H9 (cell line): ENCODE results near the gene FGD6. TPM values are rescaled to one million over a fixed set of nuclear protein-coding genes. Genes with fewer than 3 reads are reported as not detected.

Experiments used
- DNase-seq: peaks from one replicate; pipeline ENCODE4 v3.0.0-alpha.2; 2017
- H2AFZ ChIP-seq: one replicate; pipeline ENCODE4 v1.6.1; 2013; ENCODE audit warnings: mild to moderate bottlenecking, low read length, control low read depth, moderate library complexity
- H2AK5ac ChIP-seq: 2 replicates; pipeline ENCODE4 v1.6.1; 2013; ENCODE audit warnings: low read length, control low read depth, mixed read lengths; ENCODE audit not compliant: insufficient read length
- H2BK120ac ChIP-seq: one replicate; pipeline ENCODE4 v1.6.1; 2013; ENCODE audit warnings: low read depth, mild to moderate bottlenecking, low read length, control low read depth, inconsistent platforms; ENCODE audit not compliant: poor library complexity, severe bottlenecking
- H2BK12ac ChIP-seq: 2 replicates; pipeline ENCODE4 v1.6.1; 2013; ENCODE audit warnings: low read length, control low read depth, mixed read lengths, low read depth; ENCODE audit not compliant: insufficient read length
- H2BK15ac ChIP-seq: 2 replicates; pipeline ENCODE4 v1.6.1; 2013; ENCODE audit warnings: low read depth, low read length, control low read depth
- H2BK20ac ChIP-seq: one replicate; pipeline ENCODE4 v1.6.1; 2013; ENCODE audit warnings: low read depth, mild to moderate bottlenecking, low read length, control low read depth, inconsistent platforms; ENCODE audit not compliant: poor library complexity, severe bottlenecking
- H2BK5ac ChIP-seq: 2 replicates; pipeline ENCODE4 v1.6.1; 2013; ENCODE audit warnings: low read length, control low read depth, mixed read lengths; ENCODE audit not compliant: insufficient read length
- H3K14ac ChIP-seq: 2 replicates; pipeline ENCODE4 v1.6.1; 2013; ENCODE audit warnings: low read length, control low read depth; ENCODE audit not compliant: insufficient read depth
- H3K18ac ChIP-seq: 2 replicates; pipeline ENCODE4 v1.6.1; 2013; ENCODE audit warnings: low read depth, mild to moderate bottlenecking, mixed read lengths, low read length, control low read depth; ENCODE audit not compliant: insufficient read length
- H3K23ac ChIP-seq: 2 replicates; pipeline ENCODE4 v1.6.1; 2013; ENCODE audit warnings: low read length, control low read depth, mixed read lengths, low read depth; ENCODE audit not compliant: insufficient read length
- H3K23me2 ChIP-seq: 2 replicates; pipeline ENCODE4 v1.6.1; 2013; ENCODE audit warnings: low read depth, mild to moderate bottlenecking, mixed read lengths, low read length, control low read depth; ENCODE audit not compliant: insufficient read length, poor library complexity, severe bottlenecking
- H3K27ac ChIP-seq: 2 replicates; pipeline ENCODE4 v1.5.1; 2013; ENCODE audit warnings: low read length, control low read depth, mixed read lengths, low read depth; ENCODE audit not compliant: insufficient read length
- H3K27me3 ChIP-seq: 2 replicates; pipeline ENCODE4 v1.6.1; 2013; ENCODE audit warnings: low read length, control low read depth, inconsistent platforms; ENCODE audit not compliant: insufficient read depth
- H3K4ac ChIP-seq: 2 replicates; pipeline ENCODE4 v1.6.1; 2013; ENCODE audit warnings: low read depth, mild to moderate bottlenecking, control low read depth, inconsistent platforms, low read length, moderate library complexity
- H3K4me1 ChIP-seq: 2 replicates; pipeline ENCODE4 v1.6.1; 2013; ENCODE audit warnings: low read length, control low read depth, inconsistent platforms; ENCODE audit not compliant: insufficient read depth
- H3K4me2 ChIP-seq: 2 replicates; pipeline ENCODE4 v1.6.1; 2013; ENCODE audit warnings: low read length, control low read depth, mixed read lengths; ENCODE audit not compliant: insufficient read length, insufficient read depth
- H3K56ac ChIP-seq: 2 replicates; pipeline ENCODE4 v1.6.1; 2013; ENCODE audit warnings: low read depth, mild to moderate bottlenecking, mixed read lengths, low read length, control low read depth; ENCODE audit not compliant: insufficient read length
- H3K79me1 ChIP-seq: 2 replicates; pipeline ENCODE4 v1.6.1; 2013; ENCODE audit warnings: low read depth, mild to moderate bottlenecking, moderate library complexity, low read length, control low read depth, inconsistent platforms; ENCODE audit not compliant: insufficient read depth, poor library complexity, severe bottlenecking
- H3K79me2 ChIP-seq: 2 replicates; pipeline ENCODE4 v1.6.1; 2013; ENCODE audit warnings: low read length, control low read depth, inconsistent platforms; ENCODE audit not compliant: insufficient read depth
- H3K9ac ChIP-seq: 2 replicates; pipeline ENCODE4 v1.6.1; 2013; ENCODE audit warnings: low read length, control low read depth, mixed read lengths; ENCODE audit not compliant: insufficient read length; ENCODE audit errors: extremely low read depth
- H3K9me3 ChIP-seq: one replicate; pipeline ENCODE4 v1.6.1; 2013; ENCODE audit warnings: low read depth, low read length, inconsistent platforms; ENCODE audit not compliant: control insufficient read depth
- H3T11ph ChIP-seq: one replicate; pipeline ENCODE4 v1.6.1; 2013; ENCODE audit warnings: mild to moderate bottlenecking, low read length, control low read depth, inconsistent platforms
- H4K20me1 ChIP-seq: one replicate; pipeline ENCODE4 v1.6.1; 2013; ENCODE audit not compliant: control insufficient read depth, insufficient read length, insufficient read depth
- H4K5ac ChIP-seq: 2 replicates; pipeline ENCODE4 v1.6.1; 2013; ENCODE audit warnings: low read depth, mild to moderate bottlenecking, mixed read lengths, low read length, control low read depth; ENCODE audit not compliant: insufficient read length
- H4K8ac ChIP-seq: replicated peaks from 2 replicates; pipeline ENCODE4 v1.6.1; 2013; ENCODE audit warnings: low read length, control low read depth, mixed read lengths, low read depth; ENCODE audit not compliant: insufficient read length
- H4K91ac ChIP-seq: 2 replicates; pipeline ENCODE4 v1.6.1; 2013; ENCODE audit warnings: low read depth, mild to moderate bottlenecking, moderate library complexity, mixed read lengths, low read length, control low read depth; ENCODE audit not compliant: insufficient read length
- H3K27ac Mint-ChIP-seq, 3 experiments: 2 replicates in 2 of 3; 3 replicates in 1 of 3; pipeline ENCODE4 v1.8.0; 2020 to 2021; ENCODE audit warnings: mixed read lengths in 3 of 3, mild to moderate bottlenecking in 1 of 3, moderate library complexity in 1 of 3
- H3K27me3 Mint-ChIP-seq: 2 replicates; pipeline ENCODE4 v1.8.0; 2021; ENCODE audit warnings: low read depth, mild to moderate bottlenecking, moderate library complexity, mixed read lengths
- H3K36me3 Mint-ChIP-seq, 3 experiments: 2 replicates in 2 of 3; 3 replicates in 1 of 3; pipeline ENCODE4 v1.8.0; 2020 to 2021; ENCODE audit warnings: low read depth in 3 of 3, mixed read lengths in 3 of 3; ENCODE audit not compliant: insufficient read depth in 1 of 3
- H3K4me1 Mint-ChIP-seq, 2 experiments: 2 replicates each; pipeline ENCODE4 v1.8.0; 2020; ENCODE audit warnings: mixed read lengths in 2 of 2
- H3K4me3 Mint-ChIP-seq, 2 experiments: 2 replicates in 1 of 2; 3 replicates in 1 of 2; pipeline ENCODE4 v1.8.0; 2020 to 2021; ENCODE audit warnings: mild to moderate bottlenecking in 2 of 2, mixed read lengths in 2 of 2, moderate library complexity in 1 of 2
- H3K9me3 Mint-ChIP-seq, 2 experiments: 2 replicates in 1 of 2; 3 replicates in 1 of 2; pipeline ENCODE4 v1.8.0; 2020; ENCODE audit warnings: mild to moderate bottlenecking in 2 of 2, mixed read lengths in 2 of 2, moderate library complexity in 1 of 2
- CTCF ChIP-seq: fragments of 200-600 bp; sonication (generic); conservative IDR thresholded peaks from 3 replicates; pipeline ENCODE4 v1.8.0; 2021; ENCODE audit warnings: antibody characterized with exemption, mild to moderate bottlenecking
- WGBS: extraction: QIAGEN DNeasy Blood & Tissue Kit; methylation state at CpG from one replicate; pipeline ENCODE4 v1.1.7; 2013; ENCODE audit warnings: missing lambda C conversion rate, low lambda C conversion rate, mixed read lengths; ENCODE audit not compliant: insufficient read length; ENCODE audit errors: extremely low coverage; 5-methylcytosine and 5-hydroxymethylcytosine counted together
- total RNA-seq: library from RNA; stranded (reverse); gene quantifications from 2 replicates; pipeline ENCODE4 v1.2.1, GENCODE V29; 2021

The FGD6 gene
- total RNA-seq, 1 experiment from 2014 or later, result 39.5 TPM

DNA sequence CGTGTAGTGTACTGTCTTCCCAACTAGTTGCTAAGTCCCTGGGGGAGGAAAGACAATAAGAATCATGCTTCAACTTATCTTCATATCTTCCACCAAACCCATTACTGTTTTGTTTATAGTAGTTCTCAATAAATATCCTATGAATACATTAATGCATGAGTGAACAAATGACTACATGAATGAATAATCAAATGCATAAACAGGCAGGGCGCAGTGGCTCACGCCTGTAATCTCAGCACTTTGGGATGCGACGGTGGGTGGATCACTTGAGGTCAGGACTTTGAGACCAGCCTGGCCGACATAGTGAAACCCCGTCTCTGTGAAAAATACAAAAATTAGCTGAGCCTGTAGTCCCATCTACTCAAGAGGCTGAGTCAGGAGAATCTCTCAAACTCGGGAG, 111.7 kb downstream of the FGD6 start:
- Histone ChIP-seq H3K27me3 (no peaks in the 10 kb centered on the region), H3K27ac (no peak overlapping the region), H3K79me2 (no peaks in the 10 kb centered on the region), H3K14ac (no peak overlapping the region), H4K8ac (no peak overlapping the region), H3T11ph (no peak overlapping the region), H2BK20ac (no peak overlapping the region), H2BK15ac (no peak overlapping the region), H3K4me2 (no peak overlapping the region), H3K4me1 (no peaks in the 10 kb centered on the region), H3K23ac (no peak overlapping the region), H4K5ac (no peak overlapping the region), H4K20me1 (no peaks in the 10 kb centered on the region), H3K56ac (no peak overlapping the region), H3K79me1 (no peaks in the 10 kb centered on the region), H3K9me3 (no peaks in the 10 kb centered on the region), H3K23me2 (no peaks in the 10 kb centered on the region), H2AK5ac (no peak overlapping the region), H3K4ac (no peak overlapping the region), H2BK120ac (no peak overlapping the region), H3K18ac (no peak overlapping the region), H3K9ac (no peak overlapping the region), H4K91ac (no peak overlapping the region), H2BK5ac (no peak overlapping the region), H2AFZ (no peak overlapping the region), H2BK12ac (no peak overlapping the region)
- H3K9me3 Mint-ChIP-seq, result no peaks in the 10 kb centered on the region
- no peak for DNase-seq
- no peak for TF ChIP-seq CTCF
- WGBS, result no CpG with 5 or more reads among the region's 8 CpGs
- H3K36me3 Mint-ChIP-seq, result peaks cover 26 to 72% (median 60%) of the 10 kb centered on the region in 3 experiments; a peak in 6 of 7 replicates
- H3K27ac Mint-ChIP-seq, result peak overlapping the region in 2 of 3 experiments; percentile 35 to 59; a peak in 2 of 7 replicates
- H3K4me1 Mint-ChIP-seq, result no peaks in the 10 kb centered on the region
- no peaks in the 10 kb centered on the region for H3K27me3 Mint-ChIP-seq
- no peak overlapping the region for H3K4me3 Mint-ChIP-seq
